GM21367 (cell line): Measurements from ENCODE around the gene TMEM182.

Source experiments
- ATAC-seq: cut with Tn5 transposase; IDR thresholded peaks from one replicate; pipeline ENCODE4 v1.9.1; 2021; ENCODE audit not compliant: unreplicated experiment

TMEM182 gene

GRCh38 chr2:102801098-102801718 is 39.4 kb downstream of the TMEM182 start:
- no peak for ATAC-seq

GRCh38 chr2:102801858-102802699 is 40.2 kb downstream of the TMEM182 start:
- ATAC-seq, result no peak

- ATAC-seq, result no peak
Measured at GRCh38 chr2:102803041-102803896, 41.4 kb downstream of the TMEM182 start.

- no peak for ATAC-seq
Measured at GRCh38 chr2:102803897-102804217, 42.0 kb downstream of the TMEM182 start.

- peak; percentile 87 for ATAC-seq
Measured at GRCh38 chr2:102806250-102806837, 44.5 kb downstream of the TMEM182 start.

- ATAC-seq, result no peak
Measured at GRCh38 chr2:102809291-102810189, 47.7 kb downstream of the TMEM182 start.

GRCh38 chr2:102815285-102815684 is 53.5 kb downstream of the TMEM182 start:
- ATAC-seq, result no peak

- no peak for ATAC-seq
Measured at GRCh38 chr2:102826904-102827303, 65.1 kb downstream of the TMEM182 start.

- ATAC-seq, result no peak
Measured at GRCh38 chr2:102832789-102833188, 71.0 kb downstream of the TMEM182 start.

- ATAC-seq, result no peak
Measured at GRCh38 chr2:102834523-102835273, 72.9 kb downstream of the TMEM182 start.

GRCh38 chr2:102837626-102838198 is 75.9 kb downstream of the TMEM182 start:
- ATAC-seq, result no peak

GRCh38 chr2:102839668-102840388 is 78.0 kb downstream of the TMEM182 start:
- no peak for ATAC-seq

- ATAC-seq, result peak; percentile 75
Measured at GRCh38 chr2:102841107-102841840, 79.4 kb downstream of the TMEM182 start.

- ATAC-seq, result no peak
Measured at GRCh38 chr2:102843764-102844443, 82.1 kb downstream of the TMEM182 start.

GRCh38 chr2:102844911-102845310 is 83.1 kb downstream of the TMEM182 start:
- ATAC-seq, result no peak

- ATAC-seq, result no peak
Measured at GRCh38 chr2:102848366-102848839, 86.6 kb downstream of the TMEM182 start.

GRCh38 chr2:102850888-102851287 is 89.1 kb downstream of the TMEM182 start:
- ATAC-seq, result no peak
